Testis (tissue), 2 donors: ENCODE results near the gene MED6.

Source experiments
- POLR2A ChIP-seq: fragments of 450-650 bp; IDR thresholded peaks from one replicate; pipeline ENCODE4 v1.6.1; 2017; ENCODE audit warnings: antibody characterized with exemption, mild to moderate bottlenecking, moderate library complexity
- TF ChIP-seq, protein P1 (sequence below), 3 experiments: fragments of 450-650 bp in 2 of 3; fragments of 200-600 bp in 1 of 3; sonication (generic) in 1 of 3; IDR thresholded peaks; one replicate each; pipeline ENCODE4 v1.5.1; 2016 to 2019; ENCODE audit warnings: antibody characterized with exemption in 3 of 3, mild to moderate bottlenecking in 2 of 3, moderate library complexity in 1 of 3

DNA sequence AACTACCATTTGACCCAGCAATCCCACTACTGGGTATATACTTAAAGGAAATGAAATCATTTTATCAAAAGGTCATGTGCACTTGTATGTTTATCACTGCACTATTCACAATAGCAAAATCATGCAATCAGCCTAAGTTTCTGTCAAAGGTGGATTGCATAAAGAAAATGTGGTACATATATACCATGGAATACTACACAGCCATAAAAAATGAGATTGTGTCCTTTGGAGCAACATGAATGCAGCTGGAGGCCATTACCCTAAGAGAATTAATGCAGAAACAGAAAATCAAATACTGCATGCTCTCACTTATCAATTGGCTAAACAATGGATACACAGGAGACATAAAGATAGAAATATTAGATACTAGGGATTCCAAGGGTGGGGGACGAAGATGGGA, 27.4 kb downstream of the MED6 start:
- TF ChIP-seq, protein P1, sequence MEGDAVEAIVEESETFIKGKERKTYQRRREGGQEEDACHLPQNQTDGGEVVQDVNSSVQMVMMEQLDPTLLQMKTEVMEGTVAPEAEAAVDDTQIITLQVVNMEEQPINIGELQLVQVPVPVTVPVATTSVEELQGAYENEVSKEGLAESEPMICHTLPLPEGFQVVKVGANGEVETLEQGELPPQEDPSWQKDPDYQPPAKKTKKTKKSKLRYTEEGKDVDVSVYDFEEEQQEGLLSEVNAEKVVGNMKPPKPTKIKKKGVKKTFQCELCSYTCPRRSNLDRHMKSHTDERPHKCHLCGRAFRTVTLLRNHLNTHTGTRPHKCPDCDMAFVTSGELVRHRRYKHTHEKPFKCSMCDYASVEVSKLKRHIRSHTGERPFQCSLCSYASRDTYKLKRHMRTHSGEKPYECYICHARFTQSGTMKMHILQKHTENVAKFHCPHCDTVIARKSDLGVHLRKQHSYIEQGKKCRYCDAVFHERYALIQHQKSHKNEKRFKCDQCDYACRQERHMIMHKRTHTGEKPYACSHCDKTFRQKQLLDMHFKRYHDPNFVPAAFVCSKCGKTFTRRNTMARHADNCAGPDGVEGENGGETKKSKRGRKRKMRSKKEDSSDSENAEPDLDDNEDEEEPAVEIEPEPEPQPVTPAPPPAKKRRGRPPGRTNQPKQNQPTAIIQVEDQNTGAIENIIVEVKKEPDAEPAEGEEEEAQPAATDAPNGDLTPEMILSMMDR (IDR thresholded peaks at IDR 0.05) = no peak
- TF ChIP-seq POLR2A = no peak
